OCI-LY7 (cell line): ENCODE data around the gene DMAC1. TPM values are rescaled to one million over a fixed set of nuclear protein-coding genes. Genes with fewer than 3 reads are reported as not detected.
A peak's percentile ranks its signal among the peaks of the same experiment; 100 is the strongest.

Experiments used
- BruUV-seq: library from RNA; stranded (reverse); fragments of 400-500 nt; replicated peaks from 2 replicates; lab custom pipeline; 2021; lab: Mats Ljungman, UMichigan
- CTCF ChIA-PET: fragments of 300-600 bp; sonication (Branson Sonifier 250); formaldehyde crosslinking; loops from one replicate; lab custom pipeline; 2022; ENCODE audit warnings: antibody characterized with exemption; ENCODE audit not compliant: unreplicated experiment; lab: Charles Lee
- POLR2A ChIA-PET: fragments of 300-600 bp; sonication (Branson Sonifier 250); formaldehyde crosslinking; loops from one replicate; lab custom pipeline; 2022; ENCODE audit warnings: antibody characterized with exemption; lab: Charles Lee
- DNase-seq: peaks from one replicate; pipeline ENCODE4 v3.0.0-alpha.2; 2015; ENCODE audit warnings: low spot score
- H2AFZ ChIP-seq: fragments of 200-600 bp; sonication (generic), shearing (Covaris generic); 2 replicates; pipeline ENCODE4 v1.6.1; 2014; ENCODE audit warnings: mild to moderate bottlenecking, antibody characterized with exemption, low read length, moderate library complexity
- H3K27ac ChIP-seq: fragments of 200-600 bp; sonication (generic); 2 replicates; pipeline ENCODE4 v1.5.1; 2014; ENCODE audit warnings: mixed run types, low read depth, mild to moderate bottlenecking, moderate library complexity, low read length, inconsistent platforms; ENCODE audit not compliant: poor library complexity, severe bottlenecking
- H3K36me3 ChIP-seq: fragments of 200-600 bp; sonication (generic); 2 replicates; pipeline ENCODE4 v1.6.1; 2014; ENCODE audit warnings: mild to moderate bottlenecking, antibody characterized with exemption, low read length, moderate library complexity, mixed read lengths; ENCODE audit not compliant: insufficient read depth
- H3K4me1 ChIP-seq: fragments of 200-600 bp; sonication (generic); 2 replicates; pipeline ENCODE4 v1.5.1; 2014; ENCODE audit warnings: mild to moderate bottlenecking, low read length; ENCODE audit not compliant: insufficient read depth, poor library complexity, severe bottlenecking
- H3K4me2 ChIP-seq: fragments of 200-600 bp; sonication (generic); 2 replicates; pipeline ENCODE4 v1.6.1; 2014; ENCODE audit warnings: mild to moderate bottlenecking, low read length
- H3K4me3 ChIP-seq: fragments of 200-600 bp; sonication (generic); 2 replicates; pipeline ENCODE4 v1.5.1; 2014; ENCODE audit warnings: mild to moderate bottlenecking, low read depth, low read length; ENCODE audit not compliant: poor library complexity, severe bottlenecking
- H3K79me2 ChIP-seq: fragments of 200-600 bp; sonication (generic); 2 replicates; pipeline ENCODE4 v1.6.1; 2016; ENCODE audit warnings: low read depth, mild to moderate bottlenecking, low read length, moderate library complexity, mixed read lengths; ENCODE audit not compliant: insufficient read depth
- H3K9me2 ChIP-seq: fragments of 200-600 bp; sonication (generic); 2 replicates; pipeline ENCODE4 v1.6.1; 2016; ENCODE audit warnings: mild to moderate bottlenecking, low read length, mixed read lengths; ENCODE audit not compliant: insufficient read depth
- H3K9me3 ChIP-seq: fragments of 200-600 bp; sonication (generic); 2 replicates; pipeline ENCODE4 v1.6.1; 2014; ENCODE audit warnings: mild to moderate bottlenecking, mixed run types, low read length, mixed read lengths
- H4K20me1 ChIP-seq: fragments of 200-600 bp; sonication (generic); 2 replicates; pipeline ENCODE4 v1.6.1; 2014; ENCODE audit warnings: mild to moderate bottlenecking, antibody characterized with exemption, low read length, moderate library complexity, mixed read lengths; ENCODE audit not compliant: insufficient read depth
- EZH2phosphoT487 ChIP-seq: fragments of 200-600 bp; sonication (generic); IDR thresholded peaks from 2 replicates; pipeline ENCODE4 v1.6.1; 2018; ENCODE audit warnings: low read depth, borderline replicate concordance, mild to moderate bottlenecking, mixed run types, antibody characterized with exemption, low read length, moderate library complexity, mixed read lengths
- intact Hi-C: fragments of 100-400 bp; cut with micrococcal nuclease; formaldehyde crosslinking; loops from one replicate; pipeline ENCODE4 v1.10.0; 2022; ENCODE audit not compliant: unreplicated experiment
- total RNA-seq, 2 experiments: library from RNA; depleted of rRNA in 1 of 2; stranded (reverse); fragments of >200 nt in 1 of 2; shearing (Covaris generic) in 1 of 2; gene quantifications; 2 replicates each; pipeline ENCODE4 v1.2.3, GENCODE V29; 2014 to 2022
- TF ChIP-seq, protein P1 (sequence below): fragments of 200-600 bp; sonication (generic); conservative IDR thresholded peaks from 2 replicates; pipeline ENCODE4 v1.5.1; 2014; ENCODE audit warnings: mild to moderate bottlenecking, antibody characterized with exemption, low read length, moderate library complexity, mixed read lengths

Gene DMAC1
- total RNA-seq, 2 experiments from 2014 or later: 29.1 to 103 TPM

DNA sequence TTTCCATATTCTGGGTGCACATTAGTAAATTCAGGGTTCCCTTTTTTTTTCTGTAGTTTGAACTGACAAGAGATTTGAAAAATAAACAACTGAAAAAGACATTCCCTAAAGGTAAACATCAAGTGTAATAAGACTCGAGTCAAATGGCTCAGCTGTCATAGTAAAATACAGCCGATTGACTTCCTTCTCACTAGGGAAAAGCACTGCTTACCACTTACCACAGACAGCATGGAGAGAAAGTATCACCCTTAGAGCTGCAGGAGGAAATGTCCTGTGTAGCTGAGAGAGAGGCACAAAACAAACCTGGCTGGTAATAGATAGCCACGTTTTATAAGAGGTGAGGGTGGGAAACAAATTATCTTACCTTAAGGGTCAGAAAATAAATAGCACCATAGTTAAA, 12.1 kb upstream of the DMAC1 start:
- intact Hi-C loops: no loop called here
- H2AFZ ChIP-seq: no peak overlapping the region
- no peaks in the 10 kb centered on the region for H3K9me2 ChIP-seq
- no peak overlapping the region for H3K4me3 ChIP-seq
- H3K27ac ChIP-seq: no peak overlapping the region
- no peaks in the 10 kb centered on the region for H3K9me3 ChIP-seq
- no peak for DNase-seq
- no peak overlapping the region for H3K4me2 ChIP-seq
- no peak for TF ChIP-seq EZH2phosphoT487
- TF ChIP-seq, protein P1, sequence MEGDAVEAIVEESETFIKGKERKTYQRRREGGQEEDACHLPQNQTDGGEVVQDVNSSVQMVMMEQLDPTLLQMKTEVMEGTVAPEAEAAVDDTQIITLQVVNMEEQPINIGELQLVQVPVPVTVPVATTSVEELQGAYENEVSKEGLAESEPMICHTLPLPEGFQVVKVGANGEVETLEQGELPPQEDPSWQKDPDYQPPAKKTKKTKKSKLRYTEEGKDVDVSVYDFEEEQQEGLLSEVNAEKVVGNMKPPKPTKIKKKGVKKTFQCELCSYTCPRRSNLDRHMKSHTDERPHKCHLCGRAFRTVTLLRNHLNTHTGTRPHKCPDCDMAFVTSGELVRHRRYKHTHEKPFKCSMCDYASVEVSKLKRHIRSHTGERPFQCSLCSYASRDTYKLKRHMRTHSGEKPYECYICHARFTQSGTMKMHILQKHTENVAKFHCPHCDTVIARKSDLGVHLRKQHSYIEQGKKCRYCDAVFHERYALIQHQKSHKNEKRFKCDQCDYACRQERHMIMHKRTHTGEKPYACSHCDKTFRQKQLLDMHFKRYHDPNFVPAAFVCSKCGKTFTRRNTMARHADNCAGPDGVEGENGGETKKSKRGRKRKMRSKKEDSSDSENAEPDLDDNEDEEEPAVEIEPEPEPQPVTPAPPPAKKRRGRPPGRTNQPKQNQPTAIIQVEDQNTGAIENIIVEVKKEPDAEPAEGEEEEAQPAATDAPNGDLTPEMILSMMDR: no peak
- POLR2A ChIA-PET: no interaction called here
- no peaks in the 10 kb centered on the region for H3K79me2 ChIP-seq
- no TSS peak for BruUV-seq
- H3K4me1 ChIP-seq: no peaks in the 10 kb centered on the region
- no peaks in the 10 kb centered on the region for H4K20me1 ChIP-seq
- H3K36me3 ChIP-seq: no peaks in the 10 kb centered on the region
- CTCF ChIA-PET: no interaction called here

DNA sequence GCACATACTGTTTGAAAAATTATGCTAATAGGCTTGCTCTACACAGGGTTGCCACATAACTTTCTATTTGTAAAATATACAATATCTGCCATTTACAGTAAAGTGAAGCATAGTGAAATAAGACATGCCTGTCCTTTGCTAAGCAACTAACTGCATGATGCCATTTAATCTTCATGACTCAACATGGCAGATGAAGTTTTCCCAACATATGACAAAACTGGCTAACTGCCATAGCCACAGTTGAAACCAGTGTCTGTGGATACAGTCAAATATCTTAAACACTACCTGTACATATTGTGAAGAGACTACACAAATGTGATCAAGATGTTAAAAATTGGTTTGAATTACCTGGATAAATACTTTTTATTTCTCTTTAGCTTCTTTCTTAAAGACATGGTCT, 3.1 kb upstream of the DMAC1 start:
- no peaks in the 10 kb centered on the region for H3K9me3 ChIP-seq
- H3K79me2 ChIP-seq: peaks cover 15% of the 10 kb centered on the region
- no peak for DNase-seq
- ChIA-PET POLR2A (no interaction called here), CTCF (no interaction called here)
- H3K27ac ChIP-seq: no peak overlapping the region
- peaks cover 2% of the 10 kb centered on the region; the same call in 1 of the 2 replicates for H3K36me3 ChIP-seq
- intact Hi-C loops: no loop called here
- H3K4me1 ChIP-seq: peaks cover 15% of the 10 kb centered on the region
- BruUV-seq: no TSS peak
- no peaks in the 10 kb centered on the region for H4K20me1 ChIP-seq
- no peaks in the 10 kb centered on the region for H3K9me2 ChIP-seq
- H3K4me3 ChIP-seq: no peak overlapping the region
- no peak overlapping the region for H3K4me2 ChIP-seq
- H2AFZ ChIP-seq: no peak overlapping the region
- TF ChIP-seq EZH2phosphoT487: no peak
- TF ChIP-seq, protein P1: no peak

DNA sequence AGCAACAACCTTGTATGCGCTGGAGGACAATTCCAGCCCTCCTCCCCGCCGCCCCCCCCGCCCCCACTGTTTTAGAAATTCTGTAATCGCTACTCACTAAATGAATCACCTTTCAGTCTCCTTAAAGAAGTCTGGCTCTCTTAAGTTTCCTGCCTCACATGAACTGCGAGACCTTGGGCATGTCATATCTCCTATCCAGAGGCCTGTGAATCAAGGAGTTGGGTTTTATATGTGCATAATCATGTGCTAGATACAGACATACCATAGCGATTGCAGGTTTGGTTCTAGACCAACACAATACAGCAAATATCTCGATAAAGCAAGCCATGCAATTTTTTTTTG, 337 bp upstream of the DMAC1 start:
- H3K79me2 ChIP-seq: peaks cover 22% of the 10 kb centered on the region
- no TSS peak for BruUV-seq
- DNase-seq: no peak
- intact Hi-C loops: loop anchor here (5.0 kb wide), 1 partner anchor 177 kb away; no protein-coding TSS in a partner anchor
- H3K4me2 ChIP-seq: peak overlapping the region; percentile 98
- ChIA-PET CTCF (no interaction called here), POLR2A (interaction anchor here (0.6 to 1.2 kb wide), 2 partner anchors 119 to 232 kb away, joined by 3 to 9 read pairs; no protein-coding TSS in a partner anchor)
- H3K4me3 ChIP-seq: peak overlapping the region; percentile 80
- H3K27ac ChIP-seq: peak overlapping the region; percentile 59
- H4K20me1 ChIP-seq: no peaks in the 10 kb centered on the region
- H2AFZ ChIP-seq: peak overlapping the region; percentile 90
- TF ChIP-seq, protein P1: no peak
- H3K9me2 ChIP-seq: no peaks in the 10 kb centered on the region
- peaks cover 15% of the 10 kb centered on the region for H3K4me1 ChIP-seq
- H3K9me3 ChIP-seq: no peaks in the 10 kb centered on the region
- H3K36me3 ChIP-seq: peaks cover 29% of the 10 kb centered on the region
